ENCODE measurements around the gene ERCC8. TPM values are rescaled to one million over a fixed set of nuclear protein-coding genes. Genes with fewer than 3 reads are reported as not detected.

The ERCC8 gene
- total RNA-seq, 1 experiment from 2014 or later, result 25.6 TPM

- H3K9me3 ChIP-seq (ENCODE audit: low read depth, low read length, poor library complexity, severe bottlenecking), result no peaks in the 10 kb centered on the region
- POLR2A ChIA-PET (ENCODE audit: low non-redundant PET), result no interaction called here
- peaks cover 9% of the 10 kb centered on the region for H3K36me3 ChIP-seq (ENCODE audit: insufficient read depth, low read length, poor library complexity, severe bottlenecking)
- no peak for DNase-seq (ENCODE audit: low spot score)
- H3K27ac ChIP-seq (ENCODE audit: low read depth, low read length, poor library complexity, severe bottlenecking), result no peak overlapping the region
- no peak for TF ChIP-seq EZH2 (IDR thresholded peaks at IDR 0.05; ENCODE audit: borderline replicate concordance, low read depth, low read length, poor library complexity, severe bottlenecking)
- no peak overlapping the region for H3K4me3 ChIP-seq (ENCODE audit: low read depth, low read length, poor library complexity, severe bottlenecking)
- BruUV-seq (replicated peaks), result no TSS peak
- no peaks in the 10 kb centered on the region for H3K4me1 ChIP-seq (ENCODE audit: insufficient read depth, low read length, poor library complexity, severe bottlenecking)
- CTCF ChIA-PET, result no interaction called here
- no peaks in the 10 kb centered on the region for H3K27me3 ChIP-seq (replicated peaks; ENCODE audit: insufficient read depth, low read depth, low read length, poor library complexity)
- intact Hi-C loops (cut with micrococcal nuclease; ENCODE audit: unreplicated experiment), result no loop called here
These were observed 28.2 kb downstream of the ERCC8 start for GRCh38 chr5:60916646-60917045.

GRCh38 chr5:60903356-60903755, 41.5 kb downstream of the ERCC8 start:
- intact Hi-C loops (cut with micrococcal nuclease; ENCODE audit: unreplicated experiment), result no loop called here
- Histone ChIP-seq H3K9me3 (ENCODE audit: low read depth, low read length, poor library complexity, severe bottlenecking) (no peaks in the 10 kb centered on the region), H3K27me3 (replicated peaks; ENCODE audit: insufficient read depth, low read depth, low read length, poor library complexity) (no peaks in the 10 kb centered on the region), H3K4me3 (ENCODE audit: low read depth, low read length, poor library complexity, severe bottlenecking) (no peak overlapping the region), H3K4me1 (ENCODE audit: insufficient read depth, low read length, poor library complexity, severe bottlenecking) (no peaks in the 10 kb centered on the region), H3K27ac (ENCODE audit: low read depth, low read length, poor library complexity, severe bottlenecking) (no peak overlapping the region), H3K36me3 (ENCODE audit: insufficient read depth, low read length, poor library complexity, severe bottlenecking) (no peaks in the 10 kb centered on the region)
- BruUV-seq (replicated peaks), result no TSS peak
- ChIA-PET CTCF (no interaction called here), POLR2A (ENCODE audit: low non-redundant PET) (no interaction called here)
- DNase-seq (ENCODE audit: low spot score), result no peak
- TF ChIP-seq EZH2 (IDR thresholded peaks at IDR 0.05; ENCODE audit: borderline replicate concordance, low read depth, low read length, poor library complexity, severe bottlenecking) (no peak), CTCF (conservative IDR thresholded peaks at IDR 0.05; ENCODE audit: low read depth, low read length) (no peak)

GRCh38 chr5:60896991-60897390, 47.9 kb downstream of the ERCC8 start:
- intact Hi-C loops (cut with micrococcal nuclease; ENCODE audit: unreplicated experiment), result no loop called here
- no TSS peak for BruUV-seq (replicated peaks)
- no peaks in the 10 kb centered on the region for H3K4me1 ChIP-seq (ENCODE audit: insufficient read depth, low read length, poor library complexity, severe bottlenecking)
- POLR2A ChIA-PET (ENCODE audit: low non-redundant PET), result no interaction called here
- no peaks in the 10 kb centered on the region for H3K27me3 ChIP-seq (replicated peaks; ENCODE audit: insufficient read depth, low read depth, low read length, poor library complexity)
- no peaks in the 10 kb centered on the region for H3K36me3 ChIP-seq (ENCODE audit: insufficient read depth, low read length, poor library complexity, severe bottlenecking)
- TF ChIP-seq CTCF (conservative IDR thresholded peaks at IDR 0.05; ENCODE audit: low read depth, low read length), result no peak
- no peak for TF ChIP-seq EZH2 (IDR thresholded peaks at IDR 0.05; ENCODE audit: borderline replicate concordance, low read depth, low read length, poor library complexity, severe bottlenecking)
- no peaks in the 10 kb centered on the region for H3K9me3 ChIP-seq (ENCODE audit: low read depth, low read length, poor library complexity, severe bottlenecking)
- H3K27ac ChIP-seq (ENCODE audit: low read depth, low read length, poor library complexity, severe bottlenecking), result no peak overlapping the region
- CTCF ChIA-PET, result no interaction called here
- H3K4me3 ChIP-seq (ENCODE audit: low read depth, low read length, poor library complexity, severe bottlenecking), result no peak overlapping the region
- no peak for DNase-seq (ENCODE audit: low spot score)

- intact Hi-C loops (cut with micrococcal nuclease; ENCODE audit: unreplicated experiment), result no loop called here
- DNase-seq (ENCODE audit: low spot score), result no peak
- no peaks in the 10 kb centered on the region for H3K9me3 ChIP-seq (ENCODE audit: low read depth, low read length, poor library complexity, severe bottlenecking)
- no peaks in the 10 kb centered on the region for H3K4me1 ChIP-seq (ENCODE audit: insufficient read depth, low read length, poor library complexity, severe bottlenecking)
- CTCF ChIA-PET, result no interaction called here
- no TSS peak for BruUV-seq (replicated peaks)
- no peak for TF ChIP-seq CTCF (conservative IDR thresholded peaks at IDR 0.05; ENCODE audit: low read depth, low read length)
- no peak for TF ChIP-seq EZH2 (IDR thresholded peaks at IDR 0.05; ENCODE audit: borderline replicate concordance, low read depth, low read length, poor library complexity, severe bottlenecking)
- H3K27ac ChIP-seq (ENCODE audit: low read depth, low read length, poor library complexity, severe bottlenecking), result no peak overlapping the region
- no peak overlapping the region for H3K4me3 ChIP-seq (ENCODE audit: low read depth, low read length, poor library complexity, severe bottlenecking)
- POLR2A ChIA-PET (ENCODE audit: low non-redundant PET), result no interaction called here
- H3K27me3 ChIP-seq (replicated peaks; ENCODE audit: insufficient read depth, low read depth, low read length, poor library complexity), result no peaks in the 10 kb centered on the region
- H3K36me3 ChIP-seq (ENCODE audit: insufficient read depth, low read length, poor library complexity, severe bottlenecking), result no peaks in the 10 kb centered on the region
These were observed 51.3 kb downstream of the ERCC8 start for GRCh38 chr5:60893521-60893920.
